ENCODE measurements around the gene PALLD.

GRCh38 chr4:168515222-168516011 lies 18.6 kb downstream of the PALLD start:
- TF ChIP-seq POLR2AphosphoS5 (IDR thresholded peaks at IDR 0.05; ENCODE audit: borderline replicate concordance, low read depth, low read length): no peak
- TF ChIP-seq EZH2 (IDR thresholded peaks at IDR 0.05): no peak
- TF ChIP-seq FOXP2 (optimal IDR thresholded peaks at IDR 0.05; ENCODE audit: control extremely low read depth, extremely low read length, insufficient read depth): no peak

All from SK-N-MC (cell line).